Caco-2 (cell line): ENCODE results near the gene SIGLEC9. TPM values are rescaled to one million over a fixed set of nuclear protein-coding genes. Genes with fewer than 3 reads are reported as not detected.

Experiments
- BruUV-seq: library from RNA; stranded (reverse); fragments of 400-500 nt; replicated peaks from 2 replicates; lab custom pipeline; 2021; lab: Mats Ljungman, UMichigan
- CTCF ChIA-PET: fragments of 300-600 bp; sonication (Branson Sonifier 250); formaldehyde crosslinking; loops from one replicate; lab custom pipeline; 2022; ENCODE audit warnings: antibody characterized with exemption; lab: Charles Lee
- POLR2A ChIA-PET: fragments of 300-600 bp; sonication (Branson Sonifier 250); formaldehyde crosslinking; loops from one replicate; lab custom pipeline; 2022; ENCODE audit warnings: antibody characterized with exemption; lab: Charles Lee
- DNase-seq, 2 experiments: peaks; one replicate each; pipeline versions ENCODE4 v3.0.0 to v3.0.0-alpha.2; 2020 to 2022
- H3K27me3 ChIP-seq: replicated peaks from 2 replicates; pipeline ENCODE4 v1.6.0; 2011; ENCODE audit warnings: low read length; ENCODE audit not compliant: control insufficient read depth, insufficient read depth
- H3K36me3 ChIP-seq: 2 replicates; pipeline ENCODE4 v1.5.1; 2011; ENCODE audit warnings: low read length; ENCODE audit not compliant: control insufficient read depth, insufficient read depth
- H3K4me1 ChIP-seq: fragments of 250-450 bp; sonication (Bioruptor Pico); 2 replicates; pipeline ENCODE4 v1.5.1; 2020; ENCODE audit warnings: mild to moderate bottlenecking
- H3K4me3 ChIP-seq: 2 replicates; pipeline ENCODE4 v1.5.1; 2011; ENCODE audit warnings: low read depth, mild to moderate bottlenecking, control low read depth, low read length
- H3K9me3 ChIP-seq: fragments of 250-450 bp; sonication (Bioruptor Pico); 2 replicates; pipeline ENCODE4 v1.5.1; 2020; ENCODE audit warnings: mild to moderate bottlenecking, moderate library complexity
- H3K27ac Mint-ChIP-seq: one replicate; pipeline ENCODE4 v1.8.0; 2022; ENCODE audit warnings: mixed read lengths; ENCODE audit not compliant: unreplicated experiment
- H3K27me3 Mint-ChIP-seq: one replicate; pipeline ENCODE4 v1.8.0; 2022; ENCODE audit warnings: mixed read lengths; ENCODE audit not compliant: insufficient read depth, unreplicated experiment
- H3K36me3 Mint-ChIP-seq: one replicate; pipeline ENCODE4 v1.8.0; 2022; ENCODE audit warnings: mild to moderate bottlenecking, mixed read lengths; ENCODE audit not compliant: insufficient read depth, unreplicated experiment
- H3K4me1 Mint-ChIP-seq: one replicate; pipeline ENCODE4 v1.8.0; 2022; ENCODE audit warnings: low read depth, mixed read lengths; ENCODE audit not compliant: unreplicated experiment
- H3K4me3 Mint-ChIP-seq: one replicate; pipeline ENCODE4 v1.8.0; 2022; ENCODE audit warnings: mild to moderate bottlenecking, moderate library complexity, mixed read lengths; ENCODE audit not compliant: unreplicated experiment
- H3K9me3 Mint-ChIP-seq: one replicate; pipeline ENCODE4 v1.8.0; 2022; ENCODE audit warnings: mixed read lengths; ENCODE audit not compliant: unreplicated experiment
- CTCF ChIP-seq, 2 experiments: fragments of 200-600 bp in 1 of 2; IDR thresholded peaks; 1 replicate in 1 of 2; 2 replicates in 1 of 2; pipeline versions ENCODE4 v1.5.1 to v1.8.0; 2011 to 2022; ENCODE audit warnings: antibody characterized with exemption in 1 of 2, control low read depth in 1 of 2, inconsistent platforms in 1 of 2, low read depth in 1 of 2, low read length in 1 of 2, mild to moderate bottlenecking in 1 of 2, moderate library complexity in 1 of 2; ENCODE audit not compliant: insufficient read depth in 1 of 2, severe bottlenecking in 1 of 2, unreplicated experiment in 1 of 2
- intact Hi-C: fragments of 100-400 bp; cut with micrococcal nuclease; formaldehyde crosslinking; loops from one replicate; pipeline ENCODE4 v1.10.0; 2022; ENCODE audit not compliant: unreplicated experiment
- total RNA-seq: library from RNA; stranded (reverse); gene quantifications from 2 replicates; pipeline ENCODE4 v1.2.3, GENCODE V29; 2022

SIGLEC9 gene
- total RNA-seq, 1 experiment from 2014 or later, result not detected

DNA sequence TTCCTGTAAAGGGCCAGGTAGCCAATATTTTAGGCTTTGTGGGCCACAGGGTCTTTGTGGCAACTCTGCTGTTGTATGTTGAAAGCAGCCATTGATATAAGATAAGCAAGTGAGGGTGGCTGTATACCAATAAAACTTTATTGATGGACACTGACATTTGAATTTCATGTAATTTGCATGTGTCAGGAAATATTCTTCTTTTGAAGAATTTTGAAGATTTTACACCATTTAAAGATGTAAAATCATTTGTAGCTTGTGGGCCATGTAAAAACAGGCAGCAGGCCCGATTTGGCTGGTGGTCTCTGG, 14.1 kb upstream of the SIGLEC9 start:
- no peaks in the 10 kb centered on the region for H3K9me3 ChIP-seq
- no peaks in the 10 kb centered on the region for H3K27me3 ChIP-seq
- no peaks in the 10 kb centered on the region for H3K9me3 Mint-ChIP-seq
- TF ChIP-seq CTCF (IDR thresholded peaks at IDR 0.05; ENCODE audit: insufficient read depth in 1 of 2, low read depth in 1 of 2, low read length in 1 of 2, severe bottlenecking in 1 of 2, unreplicated experiment in 1 of 2), result no peak
- peaks cover 9% of the 10 kb centered on the region for H3K4me1 Mint-ChIP-seq
- POLR2A ChIA-PET, result no interaction called here
- H3K4me3 Mint-ChIP-seq, result no peak overlapping the region
- H3K27ac Mint-ChIP-seq, result no peak overlapping the region
- no peak overlapping the region for H3K4me3 ChIP-seq
- intact Hi-C loops, result no loop called here
- BruUV-seq, result no TSS peak
- H3K27me3 Mint-ChIP-seq, result peaks cover 3% of the 10 kb centered on the region
- peaks cover 20% of the 10 kb centered on the region for H3K36me3 Mint-ChIP-seq
- H3K4me1 ChIP-seq, result no peaks in the 10 kb centered on the region
- H3K36me3 ChIP-seq, result no peaks in the 10 kb centered on the region
- CTCF ChIA-PET, result interaction anchor here (0.6 kb wide), 1 partner anchor 20 kb away, joined by 3 read pairs; no protein-coding TSS in a partner anchor
- DNase-seq, result no peak

DNA sequence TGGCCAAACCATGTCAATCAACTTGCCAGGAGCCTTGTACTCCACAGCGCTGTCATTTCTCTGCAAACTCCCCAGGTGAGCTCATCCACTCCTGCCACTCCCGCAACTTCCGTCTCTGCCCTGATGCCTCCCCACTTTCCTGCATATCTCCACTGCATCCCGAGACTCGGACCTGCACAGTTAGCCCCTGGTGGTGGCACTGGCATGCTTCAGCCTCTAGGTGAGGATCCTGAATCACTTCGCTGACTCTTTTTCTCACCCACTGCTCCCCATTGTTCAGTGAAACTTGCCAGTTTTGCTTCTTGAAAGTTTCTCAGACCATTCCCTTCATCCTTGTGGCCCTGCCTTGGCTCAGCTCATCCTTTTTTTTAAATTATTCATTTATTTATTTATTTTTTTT, 13.1 kb upstream of the SIGLEC9 start:
- Mint-ChIP-seq H3K36me3 (peaks cover 18% of the 10 kb centered on the region), H3K27me3 (peaks cover 3% of the 10 kb centered on the region), H3K9me3 (no peaks in the 10 kb centered on the region), H3K27ac (no peak overlapping the region), H3K4me3 (no peak overlapping the region), H3K4me1 (peaks cover 9% of the 10 kb centered on the region)
- H3K27me3 ChIP-seq, result no peaks in the 10 kb centered on the region
- DNase-seq, result peak in 1 of 2 experiments; percentile 36
- no peak overlapping the region for H3K4me3 ChIP-seq
- no peaks in the 10 kb centered on the region for H3K36me3 ChIP-seq
- no peaks in the 10 kb centered on the region for H3K4me1 ChIP-seq
- ChIA-PET CTCF (no interaction called here), POLR2A (no interaction called here)
- intact Hi-C loops, result no loop called here
- no TSS peak for BruUV-seq
- H3K9me3 ChIP-seq, result no peaks in the 10 kb centered on the region
- TF ChIP-seq CTCF (IDR thresholded peaks at IDR 0.05; ENCODE audit: insufficient read depth in 1 of 2, low read depth in 1 of 2, low read length in 1 of 2, severe bottlenecking in 1 of 2, unreplicated experiment in 1 of 2), result peak in 1 of 2 experiments; percentile 17

DNA sequence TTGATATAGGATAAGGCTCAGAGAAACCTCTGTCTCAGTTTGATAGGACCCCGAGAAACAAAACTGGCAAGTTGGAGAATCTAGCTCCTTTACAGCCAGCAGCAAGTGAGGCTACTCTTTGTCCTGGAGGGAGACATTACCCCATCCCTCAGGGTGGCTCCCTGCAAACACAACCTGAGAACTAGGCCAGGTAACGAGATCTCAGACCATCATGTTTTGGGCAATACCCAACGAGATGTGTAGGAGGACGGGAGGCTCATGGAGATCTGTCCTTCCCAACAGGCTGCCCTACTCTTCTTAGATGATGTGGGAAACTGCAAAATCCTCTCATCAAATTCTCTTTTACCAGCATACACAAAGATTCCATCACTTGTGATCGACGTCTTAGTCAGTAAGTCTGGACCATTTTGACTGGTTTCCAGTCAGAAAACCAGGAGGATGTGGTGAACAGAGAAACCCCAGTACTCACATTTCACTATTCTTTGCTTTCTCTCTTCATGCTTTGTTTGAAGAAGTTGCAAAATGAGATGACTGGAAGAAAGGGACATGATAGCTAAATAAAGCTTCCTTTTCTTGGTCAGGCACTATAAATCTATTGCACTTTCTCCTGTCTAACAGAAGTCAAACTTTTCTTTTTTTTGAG, 10.5 kb upstream of the SIGLEC9 start:
- no peaks in the 10 kb centered on the region for H3K27me3 ChIP-seq
- ChIA-PET POLR2A (no interaction called here), CTCF (no interaction called here)
- H3K4me3 ChIP-seq, result no peak overlapping the region
- no peaks in the 10 kb centered on the region for H3K36me3 Mint-ChIP-seq
- no peaks in the 10 kb centered on the region for H3K9me3 Mint-ChIP-seq
- no peaks in the 10 kb centered on the region for H3K4me1 ChIP-seq
- no TSS peak for BruUV-seq
- peaks cover 3% of the 10 kb centered on the region for H3K27me3 Mint-ChIP-seq
- no peak overlapping the region for H3K4me3 Mint-ChIP-seq
- H3K27ac Mint-ChIP-seq, result no peak overlapping the region
- intact Hi-C loops, result no loop called here
- no peak for DNase-seq
- TF ChIP-seq CTCF (IDR thresholded peaks at IDR 0.05; ENCODE audit: insufficient read depth in 1 of 2, low read depth in 1 of 2, low read length in 1 of 2, severe bottlenecking in 1 of 2, unreplicated experiment in 1 of 2), result no peak
- H3K36me3 ChIP-seq, result no peaks in the 10 kb centered on the region
- H3K9me3 ChIP-seq, result no peaks in the 10 kb centered on the region
- H3K4me1 Mint-ChIP-seq, result no peaks in the 10 kb centered on the region
